Fibroblast of peridontal ligament (primary cell): Measurements from ENCODE around the gene AOPEP.
"Not testable (repeated sequence)": the region's sequence is repeated elsewhere in the genome, so short reads cannot be mapped to it uniquely, and the experiment has no call there.

ENCODE experiments used
- DNase-seq: peaks from one replicate; pipeline ENCODE4 v3.0.0-alpha.2; 2010; ENCODE audit errors: extremely low read depth

The AOPEP gene

GRCh38 chr9:94965631-94966030, 239.1 kb downstream of the AOPEP start:
- not testable (repeated sequence) for DNase-seq

DNA sequence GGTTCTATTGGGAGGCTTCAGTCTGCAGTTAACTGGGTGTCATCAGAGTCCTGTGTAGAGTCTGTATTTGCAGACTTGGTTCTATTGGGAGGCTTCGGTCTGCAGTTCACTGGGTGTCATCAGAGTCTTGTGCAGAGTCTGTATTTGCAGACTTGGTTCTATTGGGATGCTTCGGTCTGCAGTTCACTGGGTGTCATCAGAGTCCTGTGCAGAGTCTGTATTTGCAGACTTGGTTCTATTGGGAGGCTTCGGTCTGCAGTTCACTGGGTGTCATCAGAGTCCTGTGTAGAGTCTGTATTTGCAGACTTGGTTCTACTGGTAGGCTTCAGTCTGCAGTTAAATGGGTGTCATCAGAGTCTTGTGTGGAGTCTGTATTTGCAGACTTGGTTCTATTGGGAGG, 239.5 kb downstream of the AOPEP start:
- not testable (repeated sequence) for DNase-seq

DNA sequence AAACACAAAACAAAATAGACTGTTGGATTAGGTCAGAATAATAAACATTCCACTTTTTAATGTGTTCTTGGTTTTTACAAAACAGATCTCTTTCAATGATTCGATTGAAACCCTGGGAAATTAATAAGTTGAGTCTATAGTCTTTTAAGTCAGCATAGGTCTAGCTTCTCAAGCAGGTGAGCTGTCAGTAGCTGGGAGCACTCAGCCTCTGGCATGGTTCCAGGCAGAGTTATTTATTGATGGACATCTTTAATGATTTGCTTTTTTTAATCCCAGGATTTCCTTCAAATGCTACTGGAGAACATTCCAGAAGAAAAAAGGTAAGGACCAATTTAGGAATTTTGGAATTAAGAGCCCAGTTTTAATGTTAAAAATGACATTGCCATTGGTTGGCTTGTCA, 241.0 kb downstream of the AOPEP start:
- DNase-seq, result no peak

DNA sequence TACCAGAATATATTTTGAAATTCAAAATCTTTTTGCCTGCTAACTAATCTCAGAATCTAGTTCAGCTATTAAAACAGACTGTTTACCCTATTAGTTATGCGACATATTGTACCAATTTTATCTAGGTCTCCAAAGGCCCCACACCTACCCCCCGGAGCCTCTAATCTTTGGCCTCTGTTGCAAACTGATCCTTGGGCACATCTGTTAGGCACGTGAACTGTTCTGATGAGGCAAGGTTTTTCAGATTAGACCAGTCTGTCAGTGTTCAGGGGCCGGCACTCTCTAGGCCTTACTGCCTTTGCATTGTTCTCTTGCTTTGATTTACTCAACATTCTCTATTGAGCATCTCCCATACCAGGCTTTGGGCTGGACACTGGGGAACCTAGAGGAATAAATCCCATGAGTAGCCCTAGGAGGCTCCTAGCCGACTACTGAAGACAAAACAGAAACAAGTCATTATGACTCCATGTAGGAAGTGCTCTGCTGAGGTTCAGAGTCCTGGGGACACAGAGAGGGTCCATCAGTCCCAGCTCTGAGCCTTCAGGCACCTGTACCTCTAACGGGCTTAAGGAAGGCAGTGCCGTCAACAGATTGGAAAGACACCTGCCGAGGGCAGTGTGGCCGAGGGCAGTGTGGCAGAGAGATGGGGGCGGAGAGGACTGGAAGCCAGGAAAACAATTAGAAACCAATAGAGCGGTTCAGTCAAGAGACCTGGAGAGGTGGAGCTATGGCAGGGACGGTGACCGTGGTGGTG, 245.1 kb downstream of the AOPEP start:
- no peak for DNase-seq

GRCh38 chr9:94973451-94973941, 247.0 kb downstream of the AOPEP start:
- DNase-seq, result peak; percentile 78

- DNase-seq, result peak; percentile 40
Observed at GRCh38 chr9:94974154-94974879, 247.8 kb downstream of the AOPEP start.

- no peak for DNase-seq
Observed at GRCh38 chr9:94975480-94975879, 249.0 kb downstream of the AOPEP start.

DNA sequence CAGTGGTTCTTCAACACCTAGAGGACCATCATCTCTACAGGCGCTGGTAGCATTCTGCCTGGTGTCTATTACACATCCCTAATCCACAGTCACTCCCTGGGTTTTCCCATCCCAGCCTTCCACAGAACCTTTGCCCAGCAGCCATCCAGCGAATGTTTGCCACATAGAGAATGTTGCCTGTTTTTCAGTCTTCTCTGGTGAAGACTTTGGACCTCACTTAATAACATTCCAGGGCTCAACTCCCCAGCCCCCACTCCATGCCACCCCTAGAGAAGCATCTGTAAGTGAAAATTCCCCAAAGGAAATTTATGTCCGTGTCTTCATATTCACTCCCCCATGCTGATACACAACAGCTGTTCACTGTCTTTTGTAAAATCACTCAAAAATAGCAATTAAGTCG, 249.6 kb downstream of the AOPEP start:
- no peak for DNase-seq

DNA sequence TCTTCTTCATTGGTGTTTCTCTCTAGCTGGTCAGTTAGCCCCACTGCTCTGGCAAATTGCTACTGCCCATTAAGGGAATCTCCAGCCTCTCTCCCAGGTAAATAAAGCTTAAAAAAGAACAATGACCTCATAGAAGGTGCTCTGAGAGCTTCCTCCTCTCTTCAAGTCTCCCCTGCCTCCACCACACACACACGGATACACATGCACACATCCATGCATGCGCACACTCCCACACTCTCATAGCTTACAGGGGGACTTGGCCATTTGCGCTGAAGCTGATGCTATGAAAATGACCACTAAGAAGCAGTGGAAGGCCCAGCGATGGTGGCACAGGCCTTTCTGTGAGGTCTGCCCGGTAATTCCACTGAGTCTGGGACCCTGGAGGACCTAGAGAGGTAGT, 250.9 kb downstream of the AOPEP start:
- no peak for DNase-seq

DNA sequence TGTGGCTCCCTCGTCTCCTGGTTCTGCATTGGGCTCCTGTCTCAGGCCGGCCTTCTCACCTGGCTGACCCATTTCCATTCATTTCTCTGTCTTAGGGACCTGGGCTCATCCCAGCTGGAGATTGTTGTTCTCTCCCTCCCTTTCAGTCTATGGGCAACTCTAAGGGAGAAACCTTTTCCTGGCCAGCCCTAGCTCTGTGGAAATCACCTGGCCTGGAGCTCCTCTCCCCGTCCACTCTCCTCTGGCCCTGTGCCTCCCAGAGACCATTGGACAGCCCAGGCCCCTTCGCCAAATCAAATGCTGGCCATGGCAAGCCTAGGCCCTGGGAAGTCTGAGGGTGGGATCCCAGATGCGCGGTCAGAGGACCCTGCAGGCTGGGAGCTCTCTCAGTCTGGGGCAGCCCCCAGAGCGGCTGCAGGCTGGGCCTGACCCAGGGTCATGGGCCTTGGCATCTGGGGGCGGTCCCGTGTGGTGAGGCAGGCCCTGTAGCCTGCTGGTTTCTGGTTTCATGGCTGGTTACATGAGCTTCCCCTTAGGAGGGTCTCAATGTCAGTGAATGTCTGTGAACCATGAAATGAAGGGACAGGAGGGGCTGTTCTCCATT, 253.5 kb downstream of the AOPEP start:
- no peak for DNase-seq

GRCh38 chr9:94980947-94981722, 254.6 kb downstream of the AOPEP start:
- no peak for DNase-seq

DNA sequence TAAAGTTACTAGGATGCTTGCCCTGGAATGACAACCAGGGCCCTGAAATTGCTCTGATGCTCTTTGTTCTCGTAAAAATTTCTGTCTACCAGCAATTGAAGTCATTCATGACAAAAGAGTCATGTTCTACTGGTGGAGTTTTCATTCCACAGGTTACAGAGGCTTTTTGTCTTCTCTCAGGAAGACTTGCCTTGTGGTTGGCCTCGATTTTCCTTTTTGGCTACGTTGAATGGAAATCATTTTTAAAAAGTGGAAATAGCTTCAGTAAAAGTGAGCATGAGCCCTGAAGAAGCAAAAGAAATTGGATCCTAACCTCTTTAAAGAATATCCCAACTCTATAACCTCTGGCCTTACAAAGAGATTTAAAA, 255.2 kb downstream of the AOPEP start:
- DNase-seq, result no peak

- DNase-seq, result no peak
Observed at GRCh38 chr9:94982211-94982610, 255.7 kb downstream of the AOPEP start.

GRCh38 chr9:94983552-94983951, 257.1 kb downstream of the AOPEP start:
- no peak for DNase-seq

DNA sequence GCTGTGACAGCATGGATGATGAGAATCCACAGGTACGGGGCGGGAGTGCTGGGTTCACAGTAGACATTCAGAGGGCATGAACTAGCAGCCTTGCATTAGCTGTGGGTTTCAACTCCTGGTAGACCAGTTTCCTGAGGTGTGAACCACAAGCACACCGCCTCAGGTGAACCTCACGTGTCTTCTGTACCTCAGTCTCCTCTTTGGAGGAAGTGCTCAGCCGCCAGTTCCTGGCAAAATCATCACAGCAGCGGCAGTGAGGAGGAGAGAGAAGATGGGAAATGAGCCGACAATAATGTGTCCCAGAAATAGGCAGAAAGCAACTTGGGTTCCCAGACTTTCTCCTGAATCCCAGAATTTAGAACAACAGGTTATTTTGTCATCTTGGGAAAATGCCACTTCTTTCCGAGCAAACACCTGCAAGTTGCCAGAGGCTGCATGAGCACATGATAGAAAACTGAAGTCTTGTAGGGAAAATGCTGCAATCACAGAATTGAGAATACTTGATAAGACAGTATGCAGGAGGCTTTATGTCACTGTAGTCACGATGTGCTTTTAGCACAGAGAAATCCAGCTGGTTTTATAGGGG, 258.5 kb downstream of the AOPEP start:
- DNase-seq, result no peak

DNA sequence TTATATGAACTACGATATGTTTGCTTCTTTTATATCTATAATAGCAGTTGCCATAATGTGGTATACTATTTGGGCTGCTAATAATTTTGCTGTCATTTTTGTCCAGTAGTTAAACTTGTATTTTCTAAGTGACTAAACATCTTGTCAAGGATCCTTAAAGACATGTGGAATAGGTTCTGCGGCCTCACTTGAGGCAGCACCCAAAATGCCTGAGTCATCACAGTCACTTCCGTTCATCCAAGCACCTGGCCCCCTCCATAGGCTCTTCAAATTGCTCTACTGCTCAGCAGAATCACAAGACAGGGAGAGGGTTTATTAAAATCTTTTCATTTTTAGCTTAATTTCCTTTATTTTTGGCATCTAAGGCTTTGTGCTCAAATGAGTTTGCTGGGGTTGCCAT, 259.1 kb downstream of the AOPEP start:
- DNase-seq, result no peak

DNA sequence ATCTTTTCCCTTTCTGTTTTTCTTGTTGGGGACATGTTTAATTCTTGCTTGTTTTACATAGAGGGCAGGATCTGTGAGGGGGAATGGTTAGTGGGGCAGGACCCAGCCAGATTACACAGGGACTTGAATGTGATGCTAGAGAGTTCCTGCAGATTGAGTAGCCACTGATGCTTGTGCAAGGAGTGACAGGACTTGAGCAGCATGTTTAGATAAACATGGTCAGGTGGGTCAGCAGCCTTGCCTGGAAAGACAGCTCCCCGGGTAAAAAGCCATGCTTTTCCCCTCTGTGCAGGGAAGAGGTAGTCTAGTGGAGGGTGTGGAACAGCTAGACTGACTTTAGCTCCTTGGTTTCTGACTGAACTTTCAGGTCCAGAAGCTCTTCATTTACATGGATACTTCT, 261.2 kb downstream of the AOPEP start:
- DNase-seq, result no peak

GRCh38 chr9:94990897-94991561, 264.5 kb downstream of the AOPEP start:
- DNase-seq, result no peak

- no peak for DNase-seq
Observed at GRCh38 chr9:94991961-94992907, 265.7 kb downstream of the AOPEP start.
